GM10266 (cell line): ENCODE data around the gene SLC6A3.

Experiments used
- DNase-seq: peaks from one replicate; pipeline ENCODE4 v3.0.0; 2012; ENCODE audit errors: extremely low spot score
- CTCF ChIP-seq: IDR thresholded peaks from 2 replicates; pipeline ENCODE4 v1.5.1; 2012; ENCODE audit warnings: mild to moderate bottlenecking, low read depth; ENCODE audit not compliant: control insufficient read depth, insufficient read depth; ENCODE audit errors: missing control alignments

SLC6A3 gene

DNA sequence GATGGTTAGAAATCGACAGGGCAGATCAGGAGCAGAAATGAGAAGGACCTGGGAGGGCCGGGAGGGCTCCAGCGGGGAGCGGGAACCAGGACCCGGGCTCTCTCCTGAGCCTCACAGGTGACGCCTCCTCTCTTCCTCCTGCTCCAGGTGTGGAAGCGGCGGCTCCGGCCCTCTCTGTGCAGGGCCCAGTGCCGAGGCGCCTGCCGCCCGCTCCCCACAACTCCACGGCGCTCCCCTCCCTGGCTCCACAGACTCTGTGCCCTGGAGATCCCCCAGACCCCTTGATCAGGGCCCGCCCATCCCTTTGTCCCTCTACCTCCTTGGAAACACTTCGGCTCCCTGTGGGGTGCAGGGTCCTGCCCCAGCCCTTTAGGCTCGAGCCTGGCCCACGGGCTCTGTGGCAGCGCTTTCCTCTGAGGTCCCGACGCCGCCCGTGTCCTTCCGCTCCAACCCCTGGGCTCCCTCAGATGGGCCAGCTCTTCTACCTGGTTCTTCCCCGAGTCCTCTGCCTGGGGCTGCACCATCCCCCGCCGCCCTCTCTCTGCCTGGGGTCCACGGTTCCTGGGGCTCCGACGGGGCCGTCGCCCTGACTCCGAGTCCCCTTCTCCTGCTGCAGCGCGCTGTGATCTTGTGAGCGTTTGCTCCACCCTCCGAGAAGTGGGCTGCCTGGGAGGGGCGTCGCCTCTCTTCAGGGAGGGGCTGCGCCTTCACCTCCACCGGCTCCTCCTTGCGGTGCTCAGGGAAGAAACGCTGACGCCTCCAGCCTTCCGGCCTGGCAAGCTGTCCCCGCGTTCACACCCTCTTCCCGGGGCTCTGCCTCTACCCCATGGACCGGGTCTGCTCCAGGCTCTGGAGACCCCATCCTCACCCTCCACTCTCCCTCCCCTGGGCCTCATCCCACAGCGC, 22.4 kb upstream of the SLC6A3 start:
- DNase-seq = no peak
- TF ChIP-seq CTCF = no peak

DNA sequence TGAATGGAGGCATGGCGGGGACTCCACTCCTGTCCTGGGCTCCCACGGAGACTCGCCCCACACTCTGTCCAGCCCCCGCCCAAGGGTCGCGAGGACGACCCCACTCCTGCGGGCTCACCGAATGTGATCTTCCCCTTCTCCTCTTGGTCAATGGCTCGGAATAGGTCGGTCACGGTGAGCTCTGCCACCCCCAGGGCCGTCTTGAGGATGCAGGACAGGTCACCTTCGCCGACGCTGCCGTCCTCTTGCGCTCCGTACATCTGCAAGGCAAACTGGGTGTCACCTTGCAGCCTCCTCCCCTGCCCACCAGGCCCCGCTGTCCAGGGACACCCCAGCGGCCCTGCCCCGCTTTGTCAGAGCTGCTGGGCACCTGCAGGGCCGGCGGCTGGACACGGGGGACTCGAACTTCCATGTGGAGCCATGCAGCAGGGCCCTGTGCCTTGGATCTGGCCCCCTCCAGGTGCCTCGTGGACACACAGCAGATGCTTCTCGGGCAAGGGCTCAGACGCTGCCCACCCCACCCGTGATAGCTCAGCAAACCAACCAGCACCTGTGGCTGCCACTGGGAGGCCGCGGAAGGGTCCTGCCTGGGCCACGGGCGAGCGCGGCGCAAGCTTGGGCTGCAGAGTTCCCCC, 21.5 kb upstream of the SLC6A3 start:
- DNase-seq = no peak
- TF ChIP-seq CTCF = no peak

- DNase-seq = no peak
- no peak for TF ChIP-seq CTCF
These were observed 20.8 kb upstream of the SLC6A3 start for GRCh38 chr5:1465966-1466471.

DNA sequence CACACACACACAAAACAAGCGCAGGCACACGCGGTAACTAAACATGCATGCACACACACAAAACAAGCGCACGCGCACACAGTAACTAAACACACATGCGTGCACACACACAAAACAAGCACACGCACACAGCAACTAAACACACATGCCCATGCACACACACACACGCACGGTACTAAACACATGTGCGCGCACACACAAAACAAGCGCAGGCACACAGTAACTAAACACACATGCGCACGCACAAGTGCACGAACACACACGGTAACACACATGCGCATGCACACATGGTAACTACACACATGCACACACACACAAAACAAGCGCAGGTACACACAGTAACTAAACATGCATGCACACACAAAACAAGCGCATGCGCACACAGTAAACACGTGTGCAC, 19.9 kb upstream of the SLC6A3 start:
- TF ChIP-seq CTCF = no peak
- no peak for DNase-seq

- TF ChIP-seq CTCF = no peak
- no peak for DNase-seq
These were observed 19.3 kb upstream of the SLC6A3 start for GRCh38 chr5:1464511-1464910.

DNA sequence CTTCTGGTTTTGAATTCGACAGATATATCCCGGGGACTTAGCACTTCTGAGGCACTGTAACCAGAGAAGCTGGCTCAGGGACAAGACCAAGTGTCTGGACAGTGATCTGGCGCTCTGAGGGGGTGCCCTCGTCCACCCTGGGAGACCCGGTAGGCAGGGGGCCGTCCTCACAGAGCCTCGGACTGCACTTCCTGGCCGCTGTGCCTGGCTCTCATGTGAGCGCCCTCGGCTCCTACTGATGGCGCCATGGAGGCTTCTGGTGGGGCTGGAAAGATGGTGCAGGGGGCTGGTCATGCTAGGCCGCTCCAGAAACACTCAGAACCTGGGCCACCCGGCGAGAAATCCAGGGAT, 18.8 kb upstream of the SLC6A3 start:
- no peak for TF ChIP-seq CTCF
- no peak for DNase-seq
